Central memory CD8-positive, alpha-beta T cell (primary cell): ENCODE data around the gene CCDC149.

Experiments used
- ATAC-seq: fragments of 150-1000 bp; cut with Tn5 transposase; replicated peaks from 2 replicates; pipeline ENCODE4 v1.10.0; 2022; ENCODE audit warnings: mild to moderate bottlenecking, moderate FRiP score, moderate number of reproducible peaks; ENCODE audit not compliant: poor library complexity, severe bottlenecking; ENCODE audit errors: extremely low read depth
- DNase-seq, 2 donors: peaks; one replicate each; pipeline ENCODE4 v3.0.0; 2021; ENCODE audit warnings: low spot score in 2 of 2
- H3K27ac Mint-ChIP-seq: one replicate; pipeline ENCODE4 v1.8.0; 2022; ENCODE audit warnings: low read depth, mild to moderate bottlenecking, moderate library complexity, mixed read lengths
- H3K27me3 Mint-ChIP-seq: one replicate; pipeline ENCODE4 v1.8.0; 2022; ENCODE audit warnings: mixed read lengths
- H3K36me3 Mint-ChIP-seq: one replicate; pipeline ENCODE4 v1.8.0; 2022; ENCODE audit warnings: mild to moderate bottlenecking, moderate library complexity, mixed read lengths; ENCODE audit not compliant: insufficient read depth
- H3K4me1 Mint-ChIP-seq: one replicate; pipeline ENCODE4 v1.8.0; 2022; ENCODE audit warnings: mixed read lengths
- H3K4me3 Mint-ChIP-seq: one replicate; pipeline ENCODE4 v1.8.0; 2022; ENCODE audit warnings: mild to moderate bottlenecking, moderate library complexity, mixed read lengths
- H3K9me3 Mint-ChIP-seq: one replicate; pipeline ENCODE4 v1.8.0; 2022; ENCODE audit warnings: mixed read lengths

CCDC149 gene

DNA sequence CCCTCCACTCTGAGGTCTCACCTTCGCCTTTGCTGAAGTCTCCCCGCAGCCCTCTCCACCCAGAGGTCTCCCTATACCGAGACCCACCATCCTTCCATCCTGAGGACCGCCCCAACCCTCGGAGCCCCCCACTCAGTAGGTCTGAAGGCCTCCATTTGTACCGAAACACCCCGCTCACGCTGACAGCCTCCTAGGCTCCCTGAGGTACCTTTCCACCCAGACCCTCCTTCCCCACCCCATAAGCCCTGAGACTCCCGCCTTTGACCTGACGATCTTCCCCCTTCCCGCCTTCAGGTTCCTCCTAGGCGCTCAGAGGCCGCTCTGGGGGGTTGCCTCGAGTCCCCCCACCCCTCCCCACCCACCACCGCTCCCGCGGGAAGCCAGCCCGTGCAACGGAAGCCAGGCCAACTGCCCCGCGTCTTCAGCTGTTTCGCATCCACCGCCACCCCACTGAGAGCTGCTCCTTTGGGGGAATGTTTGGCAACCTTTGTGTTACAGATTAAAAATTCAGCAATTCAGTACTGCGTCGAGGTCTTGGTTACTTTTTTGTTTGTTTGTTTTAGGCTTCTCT, 112.4 kb downstream of the CCDC149 start:
- ATAC-seq (no peak), DNase-seq (no peak)
- Mint-ChIP-seq H3K4me1 (peaks cover 7% of the 10 kb centered on the region), H3K27me3 (peaks cover 73% of the 10 kb centered on the region), H3K27ac (no peak overlapping the region), H3K9me3 (peaks cover 9% of the 10 kb centered on the region), H3K4me3 (no peak overlapping the region), H3K36me3 (peaks cover 2% of the 10 kb centered on the region)

DNA sequence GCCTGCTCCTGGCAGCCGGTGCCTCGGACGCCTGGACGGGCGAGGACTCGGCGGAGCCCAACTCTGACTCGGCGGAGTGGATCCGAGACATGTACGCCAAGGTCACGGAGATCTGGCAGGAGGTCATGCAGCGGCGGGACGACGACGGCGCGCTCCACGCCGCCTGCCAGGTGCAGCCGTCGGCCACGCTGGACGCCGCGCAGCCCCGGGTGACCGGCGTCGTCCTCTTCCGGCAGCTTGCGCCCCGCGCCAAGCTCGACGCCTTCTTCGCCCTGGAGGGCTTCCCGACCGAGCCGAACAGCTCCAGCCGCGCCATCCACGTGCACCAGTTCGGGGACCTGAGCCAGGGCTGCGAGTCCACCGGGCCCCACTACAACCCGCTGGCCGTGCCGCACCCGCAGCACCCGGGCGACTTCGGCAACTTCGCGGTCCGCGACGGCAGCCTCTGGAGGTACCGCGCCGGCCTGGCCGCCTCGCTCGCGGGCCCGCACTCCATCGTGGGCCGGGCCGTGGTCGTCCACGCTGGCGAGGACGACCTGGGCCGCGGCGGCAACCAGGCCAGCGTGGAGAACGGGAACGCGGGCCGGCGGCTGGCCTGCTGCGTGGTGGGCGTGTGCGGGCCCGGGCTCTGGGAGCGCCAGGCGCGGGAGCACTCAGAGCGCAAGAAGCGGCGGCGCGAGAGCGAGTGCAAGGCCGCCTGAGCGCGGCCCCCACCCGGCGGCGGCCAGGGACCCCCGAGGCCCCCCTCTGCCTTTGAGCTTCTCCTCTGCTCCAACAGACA, 113.1 kb downstream of the CCDC149 start:
- peaks cover 75% of the 10 kb centered on the region for H3K27me3 Mint-ChIP-seq
- DNase-seq = no peak
- peaks cover 4% of the 10 kb centered on the region for H3K9me3 Mint-ChIP-seq
- ATAC-seq = no peak
- peaks cover 3% of the 10 kb centered on the region for H3K4me1 Mint-ChIP-seq
- H3K27ac Mint-ChIP-seq = no peak overlapping the region
- H3K4me3 Mint-ChIP-seq = no peak overlapping the region
- H3K36me3 Mint-ChIP-seq = peaks cover 2% of the 10 kb centered on the region

DNA sequence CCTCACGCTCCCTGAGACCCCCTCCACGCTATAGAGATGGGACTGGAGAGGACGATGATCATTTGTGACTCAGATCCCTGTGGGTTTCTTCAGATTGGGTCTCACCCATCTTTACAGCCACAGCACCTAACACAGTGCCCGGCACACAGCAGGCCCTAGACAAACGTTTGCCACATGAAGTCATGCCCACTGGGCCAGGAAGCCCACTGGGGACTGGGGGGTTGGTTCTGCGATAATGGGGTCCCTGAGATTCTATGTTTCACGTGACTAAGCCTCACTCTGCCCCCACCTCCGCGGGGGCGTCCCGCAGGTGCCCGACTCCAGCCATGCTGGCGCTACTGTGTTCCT, 113.7 kb downstream of the CCDC149 start:
- H3K27me3 Mint-ChIP-seq = peaks cover 70% of the 10 kb centered on the region
- DNase-seq (no peak), ATAC-seq (no peak)
- no peak overlapping the region for H3K27ac Mint-ChIP-seq
- no peak overlapping the region for H3K4me3 Mint-ChIP-seq
- H3K9me3 Mint-ChIP-seq = no peaks in the 10 kb centered on the region
- H3K4me1 Mint-ChIP-seq = no peaks in the 10 kb centered on the region
- H3K36me3 Mint-ChIP-seq = peaks cover 2% of the 10 kb centered on the region

DNA sequence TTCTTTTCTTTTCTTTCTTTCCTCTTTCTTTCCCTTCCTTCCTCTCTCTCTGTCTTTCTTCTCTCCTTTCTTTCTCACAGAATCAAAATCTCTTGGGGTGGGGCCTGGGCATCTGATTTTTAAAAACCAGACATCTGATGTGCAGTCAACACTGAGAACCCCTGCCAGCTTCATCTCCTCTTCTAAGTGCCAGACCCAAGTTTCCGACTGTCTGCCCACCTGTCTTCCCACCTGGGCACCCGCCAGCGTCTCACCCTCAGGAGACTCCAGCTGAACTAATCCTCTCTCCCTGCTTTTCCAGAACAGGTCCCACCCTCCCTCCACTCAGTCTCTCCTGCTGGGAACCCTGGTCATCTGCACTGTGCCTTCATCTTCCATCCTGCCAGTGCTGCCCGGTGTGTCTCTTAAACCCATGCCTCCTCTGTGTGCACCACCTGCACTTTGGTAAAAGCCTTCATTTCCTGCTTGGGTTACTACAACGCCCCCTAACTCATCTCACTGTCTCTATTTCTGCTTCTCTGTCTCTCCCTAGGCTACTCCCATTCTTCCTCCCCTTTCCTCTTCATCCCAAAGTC, 114.7 kb downstream of the CCDC149 start:
- Mint-ChIP-seq H3K4me3 (no peak overlapping the region), H3K9me3 (no peaks in the 10 kb centered on the region), H3K27ac (no peak overlapping the region), H3K27me3 (peaks cover 59% of the 10 kb centered on the region), H3K36me3 (peaks cover 2% of the 10 kb centered on the region), H3K4me1 (no peaks in the 10 kb centered on the region)
- no peak for ATAC-seq
- no peak for DNase-seq

DNA sequence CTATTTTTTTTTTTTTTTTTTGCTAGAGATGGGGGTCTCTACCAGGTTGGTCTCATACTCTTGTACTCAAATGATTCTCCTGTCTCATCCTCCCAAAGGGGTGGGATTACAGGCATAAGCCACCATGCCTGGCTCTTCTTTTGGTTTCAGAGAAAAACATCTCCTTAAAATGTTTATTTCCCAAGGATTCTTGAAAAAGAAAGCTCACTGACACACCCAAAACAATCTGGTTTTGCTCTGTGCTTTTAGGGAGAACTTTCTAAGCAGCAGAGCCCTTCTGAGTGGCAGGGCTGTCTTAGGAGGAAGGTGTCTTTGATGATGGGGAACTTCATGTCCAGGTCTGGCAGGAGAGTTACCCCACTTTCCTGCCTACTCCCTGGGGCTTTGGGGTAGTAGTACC, 116.2 kb downstream of the CCDC149 start:
- Mint-ChIP-seq H3K4me3 (no peak overlapping the region), H3K4me1 (no peaks in the 10 kb centered on the region), H3K27ac (no peak overlapping the region), H3K27me3 (peaks cover 44% of the 10 kb centered on the region), H3K9me3 (no peaks in the 10 kb centered on the region), H3K36me3 (peaks cover 2% of the 10 kb centered on the region)
- no peak for ATAC-seq
- DNase-seq = no peak

DNA sequence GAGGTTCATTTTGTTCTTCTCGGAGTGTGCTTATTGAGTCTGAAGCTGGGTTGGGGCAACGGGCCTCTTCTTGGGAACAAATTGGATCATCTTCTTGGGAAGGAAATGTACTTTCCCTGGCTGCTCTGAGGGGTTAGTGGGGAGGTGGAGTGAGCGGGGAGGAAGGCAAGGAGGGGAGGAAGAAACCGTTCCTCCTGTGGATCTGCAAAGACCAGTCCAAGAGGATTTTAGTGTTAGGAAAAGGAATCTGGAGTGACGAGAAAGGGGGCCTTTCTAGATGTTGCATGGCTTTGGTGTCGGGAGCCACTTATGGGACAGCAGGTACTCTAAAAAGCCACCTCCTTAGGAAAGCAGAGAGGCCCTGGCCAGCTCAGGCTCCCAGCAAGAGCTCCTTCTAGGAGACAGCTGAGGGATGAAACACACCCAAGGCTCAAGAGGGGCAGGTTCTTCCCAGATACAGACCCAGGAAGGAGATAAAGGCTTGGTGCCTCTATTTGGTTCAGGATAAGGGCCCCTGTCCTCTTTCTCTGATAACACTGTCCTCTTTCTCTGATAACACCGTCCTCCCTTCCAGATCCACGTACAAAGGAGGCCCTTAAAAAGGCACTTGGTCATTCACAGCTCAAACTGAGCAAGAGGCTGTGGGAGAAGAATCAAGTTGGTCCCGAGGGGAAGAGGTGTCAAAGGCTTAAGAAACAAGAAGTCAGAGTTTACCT, 117.0 kb downstream of the CCDC149 start:
- no peak overlapping the region for H3K4me3 Mint-ChIP-seq
- no peaks in the 10 kb centered on the region for H3K9me3 Mint-ChIP-seq
- no peak overlapping the region for H3K27ac Mint-ChIP-seq
- DNase-seq (no peak), ATAC-seq (no peak)
- H3K4me1 Mint-ChIP-seq = no peaks in the 10 kb centered on the region
- peaks cover 42% of the 10 kb centered on the region for H3K27me3 Mint-ChIP-seq
- H3K36me3 Mint-ChIP-seq = peaks cover 2% of the 10 kb centered on the region

DNA sequence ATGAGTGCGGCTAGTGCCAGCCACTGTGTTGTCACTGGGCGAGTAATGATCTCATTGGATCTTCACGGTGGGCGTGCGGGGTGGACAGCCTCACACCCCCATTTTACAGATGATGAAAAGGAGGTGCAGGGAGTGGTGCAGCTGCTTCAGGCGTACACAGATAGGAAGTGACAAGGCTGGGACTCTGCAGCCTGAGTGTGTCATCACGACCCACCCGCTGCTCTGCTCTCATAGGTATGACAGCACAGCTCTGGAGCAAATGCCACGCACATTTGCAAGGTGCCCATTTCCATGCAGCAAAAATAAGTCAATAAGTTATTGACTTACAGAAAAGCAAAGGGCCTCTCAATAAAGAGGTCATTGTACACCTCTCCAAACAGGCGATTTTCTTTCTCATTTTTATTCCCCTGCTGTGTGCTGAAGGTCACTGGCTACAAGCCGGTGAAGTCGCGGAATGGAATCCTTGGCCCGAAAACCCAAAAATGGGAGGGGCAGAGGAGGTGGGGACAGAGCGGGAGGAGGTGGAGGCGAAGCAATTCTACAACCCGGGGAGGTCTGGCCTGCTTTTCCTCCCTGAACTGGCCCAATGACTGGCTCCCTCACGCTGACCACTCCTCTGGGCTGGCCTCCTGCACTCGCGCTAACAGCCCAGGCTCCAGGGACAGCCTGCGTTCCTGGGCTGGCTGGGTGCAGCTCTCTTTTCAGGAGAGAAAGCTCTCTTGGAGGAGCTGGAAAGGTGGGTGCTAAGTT, 117.8 kb downstream of the CCDC149 start, which contains the start of gene SOD3:
Gene SOD3 (plus strand): TSS at position 658 of the 750 bp plus-strand sequence. CDS start 3,949 bp downstream, outside the sequence.
- H3K27ac Mint-ChIP-seq = no peak within 1 kb of the TSS
- H3K9me3 Mint-ChIP-seq = no peaks in the 10 kb centered on the region
- H3K27me3 Mint-ChIP-seq = peaks cover 42% of the 10 kb centered on the region
- ATAC-seq (no peak), DNase-seq (no peak)
- no peak within 1 kb of the TSS for H3K4me3 Mint-ChIP-seq
- H3K4me1 Mint-ChIP-seq = no peaks in the 10 kb centered on the region
- peaks cover 2% of the 10 kb centered on the region for H3K36me3 Mint-ChIP-seq

DNA sequence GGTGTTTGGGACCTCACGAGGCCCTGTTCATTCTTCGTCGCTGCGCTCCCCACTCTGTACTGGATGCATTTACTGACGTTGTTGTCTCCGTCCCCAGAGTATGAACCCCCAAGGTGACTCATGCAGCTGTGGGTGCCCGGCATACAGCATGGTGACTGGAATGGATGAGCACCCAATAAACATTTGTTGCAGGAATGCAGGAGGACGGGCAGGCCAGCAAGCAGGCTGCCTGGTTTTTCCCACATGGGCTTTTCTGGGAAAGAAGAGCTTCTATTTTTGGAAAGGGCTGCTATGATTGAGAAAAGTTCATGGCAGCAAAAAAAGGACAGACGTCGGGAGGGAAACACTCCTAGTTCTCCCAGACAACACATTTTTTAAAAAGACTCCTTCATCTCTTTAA, 118.4 kb downstream of the CCDC149 start:
- ATAC-seq (no peak), DNase-seq (no peak)
- H3K27me3 Mint-ChIP-seq = peaks cover 44% of the 10 kb centered on the region
- H3K36me3 Mint-ChIP-seq = peaks cover 2% of the 10 kb centered on the region
- no peak overlapping the region for H3K4me3 Mint-ChIP-seq
- no peak overlapping the region for H3K27ac Mint-ChIP-seq
- no peaks in the 10 kb centered on the region for H3K4me1 Mint-ChIP-seq
- H3K9me3 Mint-ChIP-seq = no peaks in the 10 kb centered on the region

DNA sequence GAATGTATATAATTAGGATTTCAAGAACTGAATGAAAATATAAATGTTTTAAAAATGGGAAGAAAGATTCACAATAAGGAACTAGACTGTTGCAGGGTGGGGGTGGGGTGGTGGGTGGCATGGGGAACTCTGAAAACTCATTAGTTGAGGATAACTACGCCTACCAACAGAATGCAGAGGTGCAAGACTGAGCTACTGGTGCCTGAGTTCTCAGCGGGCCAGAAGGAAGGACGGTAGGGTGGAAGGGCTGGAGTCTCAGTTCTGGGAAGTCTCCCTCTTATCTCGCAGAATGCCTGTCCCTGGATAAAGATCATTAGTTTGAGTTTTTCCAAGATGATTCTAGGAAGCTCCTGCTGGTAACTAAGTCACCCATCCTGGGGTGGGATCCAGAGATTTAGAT, 118.8 kb downstream of the CCDC149 start:
- H3K27me3 Mint-ChIP-seq = peaks cover 45% of the 10 kb centered on the region
- ATAC-seq (no peak), DNase-seq (no peak)
- H3K4me3 Mint-ChIP-seq = no peak overlapping the region
- H3K36me3 Mint-ChIP-seq = peaks cover 2% of the 10 kb centered on the region
- H3K4me1 Mint-ChIP-seq = no peaks in the 10 kb centered on the region
- H3K9me3 Mint-ChIP-seq = no peaks in the 10 kb centered on the region
- no peak overlapping the region for H3K27ac Mint-ChIP-seq

DNA sequence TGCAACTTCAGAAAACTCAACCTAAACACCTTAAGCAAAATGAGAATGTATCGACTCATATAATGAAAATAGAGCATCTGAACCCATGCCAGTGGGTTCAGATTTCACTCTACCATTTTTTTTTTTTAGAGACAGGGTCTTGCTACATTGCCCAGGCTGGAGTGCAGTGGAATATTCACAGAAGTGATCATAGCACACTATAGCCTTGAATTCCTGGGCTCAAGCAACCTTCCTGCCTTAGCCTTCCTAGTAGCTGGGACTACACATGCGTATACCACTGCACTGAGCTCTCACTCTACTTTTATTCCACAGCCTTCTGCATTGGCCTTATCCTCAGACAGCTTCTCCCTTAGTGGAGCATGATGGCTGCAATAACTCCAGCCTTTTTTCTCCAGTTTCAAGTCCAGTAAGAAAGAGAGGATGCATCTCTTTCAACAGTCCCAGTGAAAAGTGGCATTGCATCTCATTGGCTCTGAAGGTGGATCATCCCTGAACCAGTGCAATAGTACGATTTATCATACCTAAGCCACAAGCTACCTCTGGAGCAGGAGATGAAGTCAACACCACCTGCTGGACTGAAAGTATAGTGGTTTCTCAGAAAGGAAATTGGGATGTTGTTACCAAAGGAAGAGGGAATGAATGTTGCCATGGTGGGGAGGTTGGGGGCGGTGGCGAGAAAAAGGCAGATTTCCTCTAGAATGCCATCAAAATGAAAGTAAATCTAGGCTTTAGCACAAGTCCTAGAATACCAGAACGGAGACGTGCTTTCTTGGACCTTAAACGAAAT, 119.4 kb downstream of the CCDC149 start:
- no peak overlapping the region for H3K4me3 Mint-ChIP-seq
- peaks cover 2% of the 10 kb centered on the region for H3K36me3 Mint-ChIP-seq
- no peaks in the 10 kb centered on the region for H3K9me3 Mint-ChIP-seq
- ATAC-seq (no peak), DNase-seq (no peak)
- peaks cover 45% of the 10 kb centered on the region for H3K27me3 Mint-ChIP-seq
- H3K4me1 Mint-ChIP-seq = no peaks in the 10 kb centered on the region
- H3K27ac Mint-ChIP-seq = no peak overlapping the region

DNA sequence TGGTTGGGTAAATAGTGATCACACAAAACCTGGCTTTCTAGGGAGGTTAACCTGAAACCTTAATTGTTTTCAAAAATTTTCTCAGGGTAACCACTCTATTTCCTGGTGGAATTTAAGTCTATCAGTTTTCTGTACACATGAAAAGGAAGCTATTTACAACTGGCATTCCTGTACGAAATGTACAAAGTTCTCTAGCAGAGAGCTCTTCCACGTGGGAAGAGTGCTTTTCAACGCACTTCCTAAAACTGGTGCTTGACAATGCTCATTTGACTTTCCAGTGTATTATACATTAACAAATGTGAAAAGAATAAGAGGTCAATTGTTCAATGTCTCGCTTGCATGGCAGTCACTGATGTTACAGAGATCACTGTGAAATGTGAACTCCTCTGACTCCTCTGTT, 120.3 kb downstream of the CCDC149 start:
- H3K4me3 Mint-ChIP-seq = no peak overlapping the region
- no peaks in the 10 kb centered on the region for H3K9me3 Mint-ChIP-seq
- no peak overlapping the region for H3K27ac Mint-ChIP-seq
- peaks cover 40% of the 10 kb centered on the region for H3K27me3 Mint-ChIP-seq
- H3K4me1 Mint-ChIP-seq = no peaks in the 10 kb centered on the region
- ATAC-seq (no peak), DNase-seq (no peak)
- H3K36me3 Mint-ChIP-seq = peaks cover 2% of the 10 kb centered on the region

DNA sequence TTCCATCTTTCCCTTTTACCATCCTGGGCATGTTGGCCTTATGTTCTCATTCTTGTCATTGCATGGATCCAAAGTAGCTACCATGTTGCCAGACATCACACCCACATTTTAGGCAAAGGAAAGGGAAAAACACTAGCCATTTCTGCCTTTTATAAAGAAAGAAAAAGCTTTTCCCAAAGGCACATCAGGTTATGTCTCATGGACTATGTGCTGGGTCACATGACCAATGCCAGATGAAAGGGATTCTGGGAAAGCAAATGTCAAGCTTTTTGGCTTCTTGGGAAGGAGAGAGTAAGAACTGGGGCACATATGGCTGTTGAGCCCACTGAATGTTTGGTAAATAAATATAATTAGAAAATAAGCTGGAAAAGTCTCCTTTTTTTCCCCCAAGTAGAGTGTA, 121.8 kb downstream of the CCDC149 start:
- Mint-ChIP-seq H3K27me3 (peaks cover 39% of the 10 kb centered on the region), H3K4me3 (no peak overlapping the region)
- no peak for ATAC-seq

More for the DNA sequence above, 121.8 kb downstream of the CCDC149 start:
- Mint-ChIP-seq H3K27ac (no peak overlapping the region), H3K9me3 (no peaks in the 10 kb centered on the region), H3K36me3 (no peaks in the 10 kb centered on the region), H3K4me1 (no peaks in the 10 kb centered on the region)
- no peak for DNase-seq
